GM06990 (cell line): Measurements from ENCODE around the gene LZTS2.

Experiments used
- DNase-seq: peaks from one replicate; pipeline ENCODE4 v3.0.0-alpha.2; 2011; ENCODE audit not compliant: insufficient read length; ENCODE audit errors: extremely low read depth
- H3K27me3 ChIP-seq: replicated peaks from 2 replicates; pipeline ENCODE4 v1.6.0; 2011; ENCODE audit warnings: low read length; ENCODE audit not compliant: control insufficient read depth, insufficient read depth
- H3K36me3 ChIP-seq: 2 replicates; pipeline ENCODE4 v1.5.1; 2011; ENCODE audit warnings: low read length; ENCODE audit not compliant: control insufficient read depth, insufficient read depth
- H3K4me3 ChIP-seq: replicated peaks from 2 replicates; pipeline ENCODE4 v1.5.1; 2011; ENCODE audit warnings: low read depth, mild to moderate bottlenecking, control low read depth, low read length
- TF ChIP-seq, protein P1 (sequence below): IDR thresholded peaks from 2 replicates; pipeline ENCODE4 v1.5.1; 2011; ENCODE audit warnings: low read length, control low read depth, mild to moderate bottlenecking, inconsistent platforms; ENCODE audit not compliant: insufficient read depth, poor library complexity, severe bottlenecking

Gene LZTS2

DNA sequence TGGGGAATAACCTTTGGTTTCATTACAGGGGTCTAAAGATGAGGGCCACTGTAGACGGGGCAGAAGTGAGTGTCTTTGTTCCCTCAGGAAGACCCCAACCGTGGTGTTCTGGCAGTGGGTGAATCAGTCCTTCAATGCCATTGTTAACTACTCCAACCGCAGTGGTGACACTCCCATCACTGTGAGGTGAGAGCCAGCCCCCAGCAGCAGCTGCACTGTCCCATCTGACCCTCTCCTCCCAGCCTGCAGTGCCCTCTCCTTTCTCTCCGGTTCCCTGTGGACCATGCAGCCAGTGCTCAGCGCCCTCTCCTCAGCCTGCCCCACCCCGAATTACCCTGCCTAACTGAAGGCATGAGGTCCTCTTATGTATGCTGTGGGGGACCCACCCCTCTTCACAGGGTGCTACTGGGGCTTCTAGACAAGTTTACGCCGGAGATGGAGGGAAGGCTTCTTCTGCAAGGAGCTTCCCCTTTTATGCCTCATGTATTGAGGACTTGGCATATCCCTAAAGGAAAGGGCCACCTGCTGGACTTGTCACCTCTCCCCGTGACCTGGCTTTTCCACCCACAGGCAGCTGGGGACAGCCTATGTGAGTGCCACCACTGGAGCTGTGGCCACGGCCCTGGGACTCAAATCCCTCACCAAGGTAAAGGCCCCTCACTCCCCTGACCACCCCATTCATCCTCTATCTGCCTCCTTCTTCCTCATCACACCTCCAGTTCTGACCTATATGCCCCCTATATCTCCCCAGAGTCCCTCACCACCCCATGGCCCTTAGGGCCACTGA is 36.5 kb downstream of the LZTS2 start:
- no peak for DNase-seq
- no peak overlapping the region for H3K4me3 ChIP-seq
- no peaks in the 10 kb centered on the region; the same call in 1 of the 2 replicates for H3K27me3 ChIP-seq
- TF ChIP-seq, protein P1, sequence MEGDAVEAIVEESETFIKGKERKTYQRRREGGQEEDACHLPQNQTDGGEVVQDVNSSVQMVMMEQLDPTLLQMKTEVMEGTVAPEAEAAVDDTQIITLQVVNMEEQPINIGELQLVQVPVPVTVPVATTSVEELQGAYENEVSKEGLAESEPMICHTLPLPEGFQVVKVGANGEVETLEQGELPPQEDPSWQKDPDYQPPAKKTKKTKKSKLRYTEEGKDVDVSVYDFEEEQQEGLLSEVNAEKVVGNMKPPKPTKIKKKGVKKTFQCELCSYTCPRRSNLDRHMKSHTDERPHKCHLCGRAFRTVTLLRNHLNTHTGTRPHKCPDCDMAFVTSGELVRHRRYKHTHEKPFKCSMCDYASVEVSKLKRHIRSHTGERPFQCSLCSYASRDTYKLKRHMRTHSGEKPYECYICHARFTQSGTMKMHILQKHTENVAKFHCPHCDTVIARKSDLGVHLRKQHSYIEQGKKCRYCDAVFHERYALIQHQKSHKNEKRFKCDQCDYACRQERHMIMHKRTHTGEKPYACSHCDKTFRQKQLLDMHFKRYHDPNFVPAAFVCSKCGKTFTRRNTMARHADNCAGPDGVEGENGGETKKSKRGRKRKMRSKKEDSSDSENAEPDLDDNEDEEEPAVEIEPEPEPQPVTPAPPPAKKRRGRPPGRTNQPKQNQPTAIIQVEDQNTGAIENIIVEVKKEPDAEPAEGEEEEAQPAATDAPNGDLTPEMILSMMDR: no peak
- no peaks in the 10 kb centered on the region for H3K36me3 ChIP-seq

- TF ChIP-seq, protein P1: no peak
- H3K36me3 ChIP-seq: no peaks in the 10 kb centered on the region
- H3K27me3 ChIP-seq: no peaks in the 10 kb centered on the region
- DNase-seq: no peak
- H3K4me3 ChIP-seq: no peak overlapping the region
Observed at GRCh38 chr10:101036726-101037125, 37.1 kb downstream of the LZTS2 start.

GRCh38 chr10:101038484-101038883 is 38.9 kb downstream of the LZTS2 start:
- no peaks in the 10 kb centered on the region for H3K36me3 ChIP-seq
- TF ChIP-seq, protein P1: no peak
- DNase-seq: no peak
- no peak overlapping the region for H3K4me3 ChIP-seq
- H3K27me3 ChIP-seq: no peaks in the 10 kb centered on the region

DNA sequence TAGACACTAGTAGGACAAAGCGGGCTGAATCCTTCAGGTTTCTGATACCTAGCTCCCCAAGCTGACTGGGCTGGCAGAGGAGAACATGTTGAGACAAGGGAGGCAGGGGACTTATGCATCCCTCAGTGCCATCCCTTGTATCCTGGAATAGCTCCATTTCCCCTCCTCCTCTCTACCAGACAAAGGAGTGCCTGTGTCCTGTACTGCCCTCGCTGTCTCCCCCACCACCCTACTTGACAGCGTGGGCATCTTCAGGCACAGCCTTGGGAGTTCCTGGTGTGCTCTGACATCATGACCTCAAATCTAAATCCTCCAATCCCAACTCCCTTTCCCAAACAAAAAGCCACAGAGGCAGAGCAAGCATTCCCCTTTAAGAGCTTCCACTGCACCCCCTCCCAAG is 40.5 kb downstream of the LZTS2 start:
- TF ChIP-seq, protein P1: no peak
- no peaks in the 10 kb centered on the region for H3K36me3 ChIP-seq
- no peaks in the 10 kb centered on the region for H3K27me3 ChIP-seq
- no peak for DNase-seq
- no peak overlapping the region for H3K4me3 ChIP-seq

DNA sequence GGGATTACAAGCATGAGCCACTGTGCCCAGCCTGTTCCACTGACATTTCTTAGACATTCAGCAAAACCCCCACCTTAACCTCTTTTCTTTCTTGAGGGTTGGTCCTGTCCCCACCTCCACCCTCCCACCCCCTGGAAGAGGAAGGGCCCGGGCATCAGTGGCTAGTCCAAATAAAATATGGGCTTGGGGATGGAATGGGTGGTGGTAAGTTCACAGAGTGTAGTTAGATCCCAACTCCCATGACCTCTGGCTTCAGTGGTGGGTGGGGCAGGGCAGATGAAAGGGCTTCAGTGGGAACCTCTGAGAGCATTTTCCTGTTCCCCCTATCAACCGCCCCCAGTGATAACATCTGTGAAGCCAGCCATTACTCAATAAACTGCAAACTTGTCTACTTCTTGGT is 41.2 kb downstream of the LZTS2 start:
- TF ChIP-seq, protein P1: no peak
- Histone ChIP-seq H3K27me3 (no peaks in the 10 kb centered on the region), H3K36me3 (no peaks in the 10 kb centered on the region), H3K4me3 (no peak overlapping the region)
- no peak for DNase-seq
